ENCODE data around the gene MYOD1.

Gene MYOD1

GRCh38 chr11:17770917-17771316, 51.5 kb downstream of the MYOD1 start:
- no peak for DNase-seq (ENCODE audit: low read depth, low spot score)

DNA sequence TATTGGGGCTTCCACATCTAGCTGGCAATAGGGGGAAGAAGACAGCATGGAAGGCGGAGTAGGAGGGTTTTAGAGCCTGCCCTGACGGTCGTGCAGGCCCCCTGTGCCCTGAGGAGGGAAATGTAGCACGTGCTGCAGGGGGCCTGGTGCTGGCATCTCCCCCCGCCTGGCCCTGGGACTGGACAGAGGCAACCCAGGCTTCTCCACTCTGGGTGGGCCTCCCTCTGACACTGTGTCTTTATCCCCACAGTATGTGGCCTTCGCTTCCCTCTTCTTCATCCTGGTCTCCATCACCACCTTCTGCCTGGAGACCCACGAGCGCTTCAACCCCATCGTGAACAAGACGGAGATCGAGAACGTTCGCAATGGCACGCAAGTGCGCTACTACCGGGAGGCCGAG, 52.0 kb downstream of the MYOD1 start:
- DNase-seq (ENCODE audit: low read depth, low spot score), result no peak
